ENCODE results near the gene FBXL19. TPM values are rescaled to one million over a fixed set of nuclear protein-coding genes. Genes with fewer than 3 reads are reported as not detected.
A peak's percentile ranks its signal among the peaks of the same experiment; 100 is the strongest.

FBXL19 gene
- total and polyA plus RNA-seq, 2 of the 13 experiments (the other 11 are each of a cell fraction or from before 2014, with no cell fraction given), result 6.0 to 13.7 TPM

DNA sequence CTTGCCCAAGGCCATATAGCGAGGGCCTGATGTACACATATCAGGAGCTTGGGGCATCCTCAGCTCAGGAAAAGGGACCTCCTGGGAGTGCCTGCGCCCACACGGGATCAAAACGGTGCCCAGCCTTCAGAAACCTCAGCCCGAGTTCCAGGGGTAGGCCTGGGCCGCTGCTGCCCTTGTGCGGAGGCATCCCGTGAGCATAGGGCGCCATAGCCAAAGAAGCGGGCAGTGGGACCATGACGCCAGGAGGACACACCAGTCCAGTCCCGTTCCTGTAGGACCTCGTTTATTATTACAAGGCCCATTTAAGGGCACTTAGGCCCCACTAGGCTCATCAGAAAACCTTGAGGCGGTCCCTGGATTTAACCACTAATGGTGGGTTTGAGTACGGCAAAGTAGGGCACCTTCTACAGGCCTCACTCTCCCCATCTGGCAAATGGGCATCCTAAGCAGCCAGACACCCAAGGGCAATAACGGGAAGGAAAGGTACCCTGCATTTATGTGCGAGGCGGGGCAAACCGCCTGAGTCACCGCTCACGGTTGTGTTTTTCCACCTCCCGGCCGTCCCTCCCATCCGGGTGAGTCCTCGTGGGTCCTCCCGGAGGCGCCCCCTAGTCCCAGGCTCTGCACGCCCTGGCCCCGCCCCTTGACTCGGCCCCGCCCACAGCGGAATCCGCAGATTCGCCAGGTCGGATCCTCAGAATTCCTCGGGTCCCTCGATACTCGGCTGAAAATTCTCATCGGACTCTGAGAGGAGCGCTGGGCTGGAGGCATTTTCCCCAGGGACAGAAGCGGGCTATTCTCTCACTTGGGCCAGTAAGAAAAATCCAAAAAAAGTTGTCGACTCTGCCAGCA, 33.5 kb downstream of the FBXL19 start (continued):
- TF ChIP-seq, protein P1, sequence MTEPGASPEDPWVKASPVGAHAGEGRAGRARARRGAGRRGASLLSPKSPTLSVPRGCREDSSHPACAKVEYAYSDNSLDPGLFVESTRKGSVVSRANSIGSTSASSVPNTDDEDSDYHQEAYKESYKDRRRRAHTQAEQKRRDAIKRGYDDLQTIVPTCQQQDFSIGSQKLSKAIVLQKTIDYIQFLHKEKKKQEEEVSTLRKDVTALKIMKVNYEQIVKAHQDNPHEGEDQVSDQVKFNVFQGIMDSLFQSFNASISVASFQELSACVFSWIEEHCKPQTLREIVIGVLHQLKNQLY (CRISPR knock-in tag; IDR thresholded peaks at IDR 0.05), result no peak; the same call in 1 of the 2 replicates
- 0 out of 2 replicates have a peak, but pooled peaks have one; percentile 65 for TF ChIP-seq ZNF619 (CRISPR knock-in tag; IDR thresholded peaks at IDR 0.05)
- TF ChIP-seq, protein P2, sequence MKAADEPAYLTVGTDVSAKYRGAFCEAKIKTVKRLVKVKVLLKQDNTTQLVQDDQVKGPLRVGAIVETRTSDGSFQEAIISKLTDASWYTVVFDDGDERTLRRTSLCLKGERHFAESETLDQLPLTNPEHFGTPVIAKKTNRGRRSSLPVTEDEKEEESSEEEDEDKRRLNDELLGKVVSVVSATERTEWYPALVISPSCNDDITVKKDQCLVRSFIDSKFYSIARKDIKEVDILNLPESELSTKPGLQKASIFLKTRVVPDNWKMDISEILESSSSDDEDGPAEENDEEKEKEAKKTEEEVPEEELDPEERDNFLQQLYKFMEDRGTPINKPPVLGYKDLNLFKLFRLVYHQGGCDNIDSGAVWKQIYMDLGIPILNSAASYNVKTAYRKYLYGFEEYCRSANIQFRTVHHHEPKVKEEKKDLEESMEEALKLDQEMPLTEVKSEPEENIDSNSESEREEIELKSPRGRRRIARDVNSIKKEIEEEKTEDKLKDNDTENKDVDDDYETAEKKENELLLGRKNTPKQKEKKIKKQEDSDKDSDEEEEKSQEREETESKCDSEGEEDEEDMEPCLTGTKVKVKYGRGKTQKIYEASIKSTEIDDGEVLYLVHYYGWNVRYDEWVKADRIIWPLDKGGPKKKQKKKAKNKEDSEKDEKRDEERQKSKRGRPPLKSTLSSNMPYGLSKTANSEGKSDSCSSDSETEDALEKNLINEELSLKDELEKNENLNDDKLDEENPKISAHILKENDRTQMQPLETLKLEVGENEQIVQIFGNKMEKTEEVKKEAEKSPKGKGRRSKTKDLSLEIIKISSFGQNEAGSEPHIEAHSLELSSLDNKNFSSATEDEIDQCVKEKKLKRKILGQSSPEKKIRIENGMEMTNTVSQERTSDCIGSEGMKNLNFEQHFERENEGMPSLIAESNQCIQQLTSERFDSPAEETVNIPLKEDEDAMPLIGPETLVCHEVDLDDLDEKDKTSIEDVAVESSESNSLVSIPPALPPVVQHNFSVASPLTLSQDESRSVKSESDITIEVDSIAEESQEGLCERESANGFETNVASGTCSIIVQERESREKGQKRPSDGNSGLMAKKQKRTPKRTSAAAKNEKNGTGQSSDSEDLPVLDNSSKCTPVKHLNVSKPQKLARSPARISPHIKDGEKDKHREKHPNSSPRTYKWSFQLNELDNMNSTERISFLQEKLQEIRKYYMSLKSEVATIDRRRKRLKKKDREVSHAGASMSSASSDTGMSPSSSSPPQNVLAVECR (CRISPR knock-in tag; IDR thresholded peaks at IDR 0.05; ENCODE audit: borderline replicate concordance), result no peak; the same call in 1 of the 2 replicates
- peak; percentile 96 for TF ChIP-seq ZMYM2 (CRISPR knock-in tag; IDR thresholded peaks at IDR 0.05)
- peak; percentile 100 for TF ChIP-seq ZNF629 (CRISPR knock-in tag; conservative IDR thresholded peaks at IDR 0.05)
- TF ChIP-seq NR2F2 (IDR thresholded peaks at IDR 0.05; ENCODE audit: borderline replicate concordance, low read depth), result 0 out of 2 replicates have a peak, but pooled peaks have one; percentile 58
- TF ChIP-seq TEAD3 (CRISPR knock-in tag; optimal IDR thresholded peaks at IDR 0.05; ENCODE audit: borderline replicate concordance), result peak; percentile 75
- TF ChIP-seq KDM3A (CRISPR knock-in tag; IDR thresholded peaks at IDR 0.05; ENCODE audit: low read depth), result no peak
- TF ChIP-seq ZZZ3 (CRISPR knock-in tag; IDR thresholded peaks at IDR 0.05; ENCODE audit: borderline replicate concordance), result 0 out of 2 replicates have a peak, but pooled peaks have one; percentile 19
- TF ChIP-seq, protein P3, sequence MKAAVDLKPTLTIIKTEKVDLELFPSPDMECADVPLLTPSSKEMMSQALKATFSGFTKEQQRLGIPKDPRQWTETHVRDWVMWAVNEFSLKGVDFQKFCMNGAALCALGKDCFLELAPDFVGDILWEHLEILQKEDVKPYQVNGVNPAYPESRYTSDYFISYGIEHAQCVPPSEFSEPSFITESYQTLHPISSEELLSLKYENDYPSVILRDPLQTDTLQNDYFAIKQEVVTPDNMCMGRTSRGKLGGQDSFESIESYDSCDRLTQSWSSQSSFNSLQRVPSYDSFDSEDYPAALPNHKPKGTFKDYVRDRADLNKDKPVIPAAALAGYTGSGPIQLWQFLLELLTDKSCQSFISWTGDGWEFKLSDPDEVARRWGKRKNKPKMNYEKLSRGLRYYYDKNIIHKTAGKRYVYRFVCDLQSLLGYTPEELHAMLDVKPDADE (CRISPR knock-in tag; IDR thresholded peaks at IDR 0.05), result peak; percentile 41; the same call in 1 of the 2 replicates
- peak; percentile 14 for TF ChIP-seq TBL1XR1 (IDR thresholded peaks at IDR 0.05; ENCODE audit: borderline replicate concordance, low read length, partially characterized antibody)
- no peak; the same call in none of the 2 replicates for TF ChIP-seq ELF1 (CRISPR knock-in tag; IDR thresholded peaks at IDR 0.05)
- TF ChIP-seq RCOR2 (CRISPR knock-in tag; IDR thresholded peaks at IDR 0.05), result peak; percentile 94; the same call in 1 of the 2 replicates
- TF ChIP-seq, protein P4, sequence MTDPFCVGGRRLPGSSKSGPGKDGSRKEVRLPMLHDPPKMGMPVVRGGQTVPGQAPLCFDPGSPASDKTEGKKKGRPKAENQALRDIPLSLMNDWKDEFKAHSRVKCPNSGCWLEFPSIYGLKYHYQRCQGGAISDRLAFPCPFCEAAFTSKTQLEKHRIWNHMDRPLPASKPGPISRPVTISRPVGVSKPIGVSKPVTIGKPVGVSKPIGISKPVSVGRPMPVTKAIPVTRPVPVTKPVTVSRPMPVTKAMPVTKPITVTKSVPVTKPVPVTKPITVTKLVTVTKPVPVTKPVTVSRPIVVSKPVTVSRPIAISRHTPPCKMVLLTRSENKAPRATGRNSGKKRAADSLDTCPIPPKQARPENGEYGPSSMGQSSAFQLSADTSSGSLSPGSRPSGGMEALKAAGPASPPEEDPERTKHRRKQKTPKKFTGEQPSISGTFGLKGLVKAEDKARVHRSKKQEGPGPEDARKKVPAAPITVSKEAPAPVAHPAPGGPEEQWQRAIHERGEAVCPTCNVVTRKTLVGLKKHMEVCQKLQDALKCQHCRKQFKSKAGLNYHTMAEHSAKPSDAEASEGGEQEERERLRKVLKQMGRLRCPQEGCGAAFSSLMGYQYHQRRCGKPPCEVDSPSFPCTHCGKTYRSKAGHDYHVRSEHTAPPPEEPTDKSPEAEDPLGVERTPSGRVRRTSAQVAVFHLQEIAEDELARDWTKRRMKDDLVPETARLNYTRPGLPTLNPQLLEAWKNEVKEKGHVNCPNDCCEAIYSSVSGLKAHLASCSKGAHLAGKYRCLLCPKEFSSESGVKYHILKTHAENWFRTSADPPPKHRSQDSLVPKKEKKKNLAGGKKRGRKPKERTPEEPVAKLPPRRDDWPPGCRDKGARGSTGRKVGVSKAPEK (CRISPR knock-in tag; IDR thresholded peaks at IDR 0.05; ENCODE audit: borderline replicate concordance), result no peak
- no peak for TF ChIP-seq RBM39 (IDR thresholded peaks at IDR 0.05; ENCODE audit: low read depth, low read length, poor library complexity, severe bottlenecking)
- TF ChIP-seq CEBPB (IDR thresholded peaks at IDR 0.05; ENCODE audit: borderline replicate concordance, low read depth, low read length), result no peak
- TF ChIP-seq ZNF530 (CRISPR knock-in tag; IDR thresholded peaks at IDR 0.05; ENCODE audit: low read depth), result no peak

Measured in HepG2 (cell line).